ENCODE results near the gene SUPT20HL2. TPM values are rescaled to one million over a fixed set of nuclear protein-coding genes. Genes with fewer than 3 reads are reported as not detected.

Gene SUPT20HL2
- total RNA-seq, 1 experiment from 2014 or later: not detected

- Histone ChIP-seq H3K27me3 (ENCODE audit: low read length) (no peaks in the 10 kb centered on the region), H3K4me1 (ENCODE audit: insufficient read depth, low read length) (no peaks in the 10 kb centered on the region), H3F3A (ENCODE audit: low read length, unreplicated experiment) (no peaks in the 10 kb centered on the region), H3K4me2 (ENCODE audit: low read length) (no peak overlapping the region), H3K36me3 (ENCODE audit: low read depth, low read length) (no peaks in the 10 kb centered on the region), H3K9me2 (replicated peaks; ENCODE audit: low read length) (no peaks in the 10 kb centered on the region), H3K27ac (ENCODE audit: low read length) (no peak overlapping the region), H3K4me3 (ENCODE audit: low read length) (no peak overlapping the region), H4K20me1 (ENCODE audit: low read length) (no peaks in the 10 kb centered on the region), H3K9me3 (ENCODE audit: low read length) (no peaks in the 10 kb centered on the region), H3K79me2 (ENCODE audit: low read length) (no peaks in the 10 kb centered on the region), H3K9ac (ENCODE audit: low read length) (no peak overlapping the region), H2AFZ (ENCODE audit: low read length) (no peak overlapping the region)
- no TSS peak for BruUV-seq (replicated peaks)
- CTCF ChIA-PET: no interaction called here
- intact Hi-C loops (cut with micrococcal nuclease): no loop called here
- DNase-seq (no peak), ATAC-seq (no peak)
- POLR2A ChIA-PET (ENCODE audit: unreplicated experiment): no interaction called here
- TF ChIP-seq CTCF (conservative IDR thresholded peaks at IDR 0.05; ENCODE audit: low read depth, low read length): no peak
Measured at GRCh38 chrX:24325231-24325630, 11.4 kb upstream of the SUPT20HL2 start.

GRCh38 chrX:24321741-24322395 is 8.0 kb upstream of the SUPT20HL2 start:
- ChIA-PET CTCF (no interaction called here), POLR2A (ENCODE audit: unreplicated experiment) (no interaction called here)
- no peaks in the 10 kb centered on the region for H3K4me1 ChIP-seq (ENCODE audit: insufficient read depth, low read length)
- H3K4me3 ChIP-seq (ENCODE audit: low read length): no peak overlapping the region
- H3K9ac ChIP-seq (ENCODE audit: low read length): no peak overlapping the region
- TF ChIP-seq CTCF (conservative IDR thresholded peaks at IDR 0.05; ENCODE audit: low read depth, low read length): no peak
- TF ChIP-seq EZH2 (IDR thresholded peaks at IDR 0.05; ENCODE audit: low read length, unreplicated experiment): no peak
- no peak for TF ChIP-seq EZH2phosphoT487 (IDR thresholded peaks at IDR 0.05; ENCODE audit: borderline replicate concordance, low read length)
- no peaks in the 10 kb centered on the region for H3K79me2 ChIP-seq (ENCODE audit: low read length)
- no peaks in the 10 kb centered on the region for H3K9me2 ChIP-seq (replicated peaks; ENCODE audit: low read length)
- ATAC-seq: no peak
- no peaks in the 10 kb centered on the region for H3K36me3 ChIP-seq (ENCODE audit: low read depth, low read length)
- H4K20me1 ChIP-seq (ENCODE audit: low read length): no peaks in the 10 kb centered on the region
- no peak overlapping the region for H3K27ac ChIP-seq (ENCODE audit: low read length)
- 0 out of 2 replicates have a peak, but pooled peaks cover 5% of the 10 kb centered on the region for H3K27me3 ChIP-seq (ENCODE audit: low read length)
- intact Hi-C loops (cut with micrococcal nuclease): no loop called here
- H3F3A ChIP-seq (ENCODE audit: low read length, unreplicated experiment): no peaks in the 10 kb centered on the region
- no peaks in the 10 kb centered on the region for H3K9me3 ChIP-seq (ENCODE audit: low read length)
- no peak overlapping the region for H2AFZ ChIP-seq (ENCODE audit: low read length)
- no TSS peak for BruUV-seq (replicated peaks)
- no peak for DNase-seq
- no peak overlapping the region for H3K4me2 ChIP-seq (ENCODE audit: low read length)

GRCh38 chrX:24317567-24317966 is 3.7 kb upstream of the SUPT20HL2 start:
- CTCF ChIA-PET: no interaction called here
- no peak overlapping the region for H3K9ac ChIP-seq (ENCODE audit: low read length)
- no peak for DNase-seq

More at GRCh38 chrX:24317567-24317966, 3.7 kb upstream of the SUPT20HL2 start:
- H3F3A ChIP-seq (ENCODE audit: low read length, unreplicated experiment): no peaks in the 10 kb centered on the region
- no peaks in the 10 kb centered on the region for H3K79me2 ChIP-seq (ENCODE audit: low read length)
- H4K20me1 ChIP-seq (ENCODE audit: low read length): no peaks in the 10 kb centered on the region
- intact Hi-C loops (cut with micrococcal nuclease): no loop called here
- no peak overlapping the region for H3K27ac ChIP-seq (ENCODE audit: low read length)
- no TSS peak for BruUV-seq (replicated peaks)
- no peaks in the 10 kb centered on the region for H3K9me2 ChIP-seq (replicated peaks; ENCODE audit: low read length)
- no peaks in the 10 kb centered on the region for H3K4me1 ChIP-seq (ENCODE audit: insufficient read depth, low read length)
- H3K9me3 ChIP-seq (ENCODE audit: low read length): no peaks in the 10 kb centered on the region
- H2AFZ ChIP-seq (ENCODE audit: low read length): no peak overlapping the region
- no peak for ATAC-seq
- no peak overlapping the region for H3K4me2 ChIP-seq (ENCODE audit: low read length)
- 0 out of 2 replicates have a peak, but pooled peaks cover 5% of the 10 kb centered on the region for H3K27me3 ChIP-seq (ENCODE audit: low read length)
- POLR2A ChIA-PET (ENCODE audit: unreplicated experiment): no interaction called here
- H3K36me3 ChIP-seq (ENCODE audit: low read depth, low read length): no peaks in the 10 kb centered on the region
- no peak overlapping the region for H3K4me3 ChIP-seq (ENCODE audit: low read length)
- TF ChIP-seq EZH2 (IDR thresholded peaks at IDR 0.05; ENCODE audit: low read length, unreplicated experiment) (no peak), CTCF (conservative IDR thresholded peaks at IDR 0.05; ENCODE audit: low read depth, low read length) (no peak), EZH2phosphoT487 (IDR thresholded peaks at IDR 0.05; ENCODE audit: borderline replicate concordance, low read length) (no peak)

Data from PC-3 (cell line).